Activated CD4-positive, alpha-beta T cell treated with anti-CD3 and anti-CD28 coated beads, Interleukin-2, Interleukin-4, amounts not matched to agents 100 ng/mL and 50 ng/mL, durations not matched to agents 16 hours and 8 hours (primary cell): ENCODE data around the gene MLLT10.
"Not testable (repeated sequence)": the region's sequence is repeated elsewhere in the genome, so short reads cannot be mapped to it uniquely, and the experiment has no call there.

ENCODE experiments used
- DNase-seq: peaks from one replicate; pipeline ENCODE4 v3.0.0-alpha.2; 2020; ENCODE audit warnings: low spot score

MLLT10 gene

GRCh38 chr10:21584834-21585530 is 51.0 kb downstream of the MLLT10 start:
- DNase-seq: no peak

DNA sequence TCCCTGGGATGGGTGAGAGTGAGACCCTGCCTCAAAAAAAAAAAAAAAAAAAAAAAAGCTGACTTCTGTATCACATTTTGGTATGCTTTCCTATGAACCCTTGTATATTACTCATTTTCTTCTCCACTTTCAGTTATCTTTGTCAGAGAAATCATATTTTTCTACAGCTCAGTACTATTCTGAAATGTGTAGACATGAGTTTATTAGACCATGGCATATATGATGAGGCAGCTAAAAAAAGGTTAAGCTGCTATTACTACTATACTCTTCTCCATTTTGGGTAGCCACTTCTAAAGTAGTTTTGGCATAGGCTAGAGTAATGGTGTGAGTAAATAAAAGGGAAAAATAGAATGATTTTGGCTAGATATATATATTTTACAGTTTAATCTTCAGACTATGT is 53.4 kb downstream of the MLLT10 start:
- DNase-seq: no peak

DNA sequence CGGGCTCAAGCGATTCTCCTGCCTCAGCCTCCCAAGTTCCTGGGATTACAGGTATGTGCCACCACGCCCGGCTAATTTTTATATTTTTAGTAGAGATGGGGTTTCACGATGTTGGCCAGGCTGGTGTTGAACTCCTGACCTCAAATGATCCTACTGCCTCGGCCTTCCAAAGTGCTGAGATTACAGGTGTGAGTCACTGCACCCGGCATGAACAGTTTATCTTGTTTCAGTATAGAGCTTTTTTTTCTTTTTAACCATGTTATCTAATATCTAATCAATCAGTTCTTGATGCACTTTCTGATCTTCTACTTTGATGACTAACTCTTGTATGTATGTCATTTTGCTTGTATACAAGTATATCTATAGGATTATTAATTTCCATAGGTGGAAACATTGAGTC is 54.1 kb downstream of the MLLT10 start:
- DNase-seq: peak; percentile 22

DNA sequence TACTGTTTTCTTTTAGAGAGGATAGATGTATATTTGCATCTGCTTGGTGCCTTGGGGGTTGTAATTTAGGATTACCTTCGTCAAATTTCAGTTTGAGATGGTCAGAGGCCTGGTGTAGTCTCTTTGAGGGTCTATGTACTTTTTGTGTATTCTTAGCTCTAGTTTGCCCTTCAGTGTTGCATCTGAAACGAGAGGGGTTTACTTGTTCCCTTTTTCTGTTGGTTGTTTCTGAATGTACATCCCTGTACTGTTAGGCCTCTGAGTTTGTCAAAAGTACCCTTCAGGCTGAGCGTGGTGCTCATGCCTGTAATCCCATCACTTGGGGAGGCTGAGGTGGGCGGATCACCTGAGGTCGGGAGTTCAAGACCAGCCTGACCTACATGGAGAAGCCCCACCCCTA is 60.0 kb downstream of the MLLT10 start:
- no peak for DNase-seq

DNA sequence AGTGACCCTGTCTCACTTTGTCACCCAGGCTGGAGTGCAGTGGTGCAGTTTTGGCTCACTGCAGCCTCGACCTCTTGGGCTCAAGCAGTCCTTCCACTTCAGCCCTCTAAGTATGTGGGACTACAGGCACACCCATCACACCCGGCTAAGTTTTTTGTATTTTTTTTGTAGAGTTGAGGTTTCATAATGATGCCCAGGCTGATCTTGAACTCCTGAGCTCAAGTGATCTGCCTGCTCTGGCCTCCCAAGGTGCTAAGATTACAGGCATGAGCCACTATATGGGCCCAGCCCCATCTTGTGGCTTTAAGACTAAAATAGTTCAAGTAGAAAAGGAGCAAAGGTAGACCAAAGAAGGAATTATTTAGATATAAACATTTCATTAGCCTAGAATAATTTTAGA is 65.5 kb downstream of the MLLT10 start:
- no peak for DNase-seq

DNA sequence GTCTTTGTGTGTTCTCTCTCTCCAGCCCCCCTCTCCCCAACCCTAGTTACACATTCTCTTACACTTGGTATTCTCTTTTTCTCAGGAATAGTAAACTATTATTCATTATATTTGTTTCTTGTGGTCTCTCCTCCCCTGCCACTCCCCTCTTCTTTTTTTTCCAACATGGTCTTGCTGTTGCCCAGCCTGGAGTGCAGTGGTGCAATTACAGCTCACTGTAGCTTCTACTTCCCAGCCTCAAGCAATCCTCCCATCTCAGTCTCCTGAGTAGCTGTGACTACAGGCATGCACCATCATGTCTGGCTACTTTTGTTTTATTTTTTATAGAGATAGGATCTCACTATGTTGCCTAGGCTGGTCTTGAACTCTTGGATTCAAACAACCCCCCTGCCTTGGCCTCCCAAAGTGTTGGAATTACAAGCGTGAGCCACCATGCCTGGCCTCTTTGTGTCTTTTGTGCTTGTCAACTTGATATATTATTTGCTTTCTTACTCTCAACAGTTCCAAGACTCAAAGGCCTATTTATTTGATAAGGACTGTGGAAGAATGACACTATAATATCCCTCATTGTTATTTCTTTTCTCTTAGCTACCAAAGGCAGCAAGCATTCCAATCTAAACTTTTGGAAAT is 66.9 kb downstream of the MLLT10 start:
- no peak for DNase-seq

- no peak for DNase-seq
These were observed 68.3 kb downstream of the MLLT10 start for GRCh38 chr10:21602313-21602712.

- no peak for DNase-seq
These were observed 69.7 kb downstream of the MLLT10 start for GRCh38 chr10:21603721-21604120.

DNA sequence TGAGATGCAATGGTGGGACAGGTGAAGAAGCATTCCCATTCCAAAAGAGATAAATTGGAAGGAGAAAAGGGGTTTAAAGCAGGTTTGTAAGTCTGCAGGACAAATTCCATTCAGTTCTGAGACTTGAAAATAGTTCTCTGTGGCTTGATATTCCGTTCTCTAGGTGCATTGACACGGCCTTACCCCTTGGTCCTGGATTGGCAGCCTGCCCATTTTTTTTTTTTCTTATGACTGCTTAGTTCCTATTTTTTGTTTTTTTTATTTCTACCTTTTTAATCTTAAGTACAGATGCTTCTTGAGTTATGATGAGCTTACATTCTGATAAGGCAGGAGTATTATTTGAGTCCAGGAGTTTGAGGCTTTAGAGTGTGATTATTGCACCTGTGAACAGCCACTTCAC is 70.6 kb downstream of the MLLT10 start:
- no peak for DNase-seq

- DNase-seq: no peak
These were observed 73.9 kb downstream of the MLLT10 start for GRCh38 chr10:21607907-21608306.

DNA sequence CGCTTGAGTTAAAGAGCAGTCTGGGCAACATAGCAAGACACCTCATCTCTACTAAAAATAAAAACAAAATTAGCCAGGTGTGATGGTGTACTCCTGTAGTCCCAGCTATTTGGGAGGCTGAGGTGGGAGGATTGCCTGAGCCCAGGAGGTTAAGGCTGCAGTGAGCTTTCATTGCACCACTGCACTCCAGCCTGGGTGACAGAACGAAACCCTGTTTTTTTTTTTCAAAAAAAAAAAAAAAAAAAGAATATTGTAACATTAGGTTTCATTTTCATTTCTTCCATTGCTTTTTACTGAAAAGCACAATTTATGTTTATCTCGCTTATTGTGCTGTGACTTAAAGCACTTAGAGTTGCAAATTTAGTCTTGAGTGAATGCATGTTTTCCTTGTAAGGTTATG is 80.0 kb downstream of the MLLT10 start:
- no peak for DNase-seq

DNA sequence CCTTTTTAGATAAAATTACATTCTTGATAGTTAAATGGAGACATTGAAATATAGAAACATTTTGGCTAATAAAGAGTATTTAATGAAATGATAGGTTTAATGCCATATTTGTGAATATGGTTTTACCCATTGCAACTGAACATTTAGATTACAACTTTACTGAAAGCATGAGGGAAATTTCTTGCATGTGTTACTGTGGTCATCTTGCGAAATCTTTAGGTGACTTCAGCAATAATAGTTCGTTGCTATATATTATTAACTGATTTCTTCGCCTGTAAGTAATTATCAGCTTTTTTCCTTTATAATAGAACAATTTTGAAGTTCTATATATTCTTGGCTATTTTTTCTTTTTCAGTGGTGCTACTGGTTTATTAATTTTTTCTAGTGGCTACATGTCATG is 83.2 kb downstream of the MLLT10 start:
- no peak for DNase-seq

GRCh38 chr10:21623291-21623690 is 89.3 kb downstream of the MLLT10 start:
- DNase-seq: no peak

DNA sequence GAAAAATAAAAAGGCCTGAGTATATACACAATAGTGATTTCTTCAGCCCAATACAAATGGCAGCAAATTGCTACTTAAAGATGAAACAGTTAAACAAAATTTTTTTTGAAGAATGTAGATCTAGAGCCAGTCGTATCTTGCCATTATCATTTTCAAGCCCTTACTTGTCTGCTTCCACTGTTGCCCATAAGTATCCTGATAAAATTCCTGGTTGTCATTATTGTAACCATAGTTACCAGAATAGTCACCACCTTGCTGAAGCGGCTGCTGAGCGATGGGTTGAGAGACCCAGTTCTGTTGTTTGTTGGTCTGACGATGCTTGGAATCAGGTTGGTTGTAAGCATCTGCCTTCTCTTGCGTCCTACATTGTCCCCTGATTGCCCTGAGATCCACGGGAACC is 90.4 kb downstream of the MLLT10 start:
- not testable (repeated sequence) for DNase-seq

DNA sequence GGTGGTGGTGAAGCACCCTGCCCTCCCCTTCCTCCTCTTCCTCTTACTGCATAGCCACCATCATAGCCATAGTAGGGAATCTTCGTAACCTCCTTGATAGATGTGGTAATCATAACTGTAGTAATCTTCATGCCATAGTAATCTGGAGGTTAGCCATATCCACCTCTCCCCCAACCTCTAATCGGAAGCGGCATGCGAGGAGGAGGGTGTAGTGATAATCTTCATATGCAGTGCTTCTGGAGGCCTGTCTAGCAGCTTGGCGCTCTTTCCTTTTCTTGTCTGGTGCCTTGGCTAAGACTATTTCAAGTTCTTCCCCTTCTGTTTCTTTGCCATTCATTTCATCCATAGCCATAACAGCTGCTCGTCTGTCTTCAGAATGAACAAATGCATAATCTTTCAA is 90.9 kb downstream of the MLLT10 start:
- no peak for DNase-seq

DNA sequence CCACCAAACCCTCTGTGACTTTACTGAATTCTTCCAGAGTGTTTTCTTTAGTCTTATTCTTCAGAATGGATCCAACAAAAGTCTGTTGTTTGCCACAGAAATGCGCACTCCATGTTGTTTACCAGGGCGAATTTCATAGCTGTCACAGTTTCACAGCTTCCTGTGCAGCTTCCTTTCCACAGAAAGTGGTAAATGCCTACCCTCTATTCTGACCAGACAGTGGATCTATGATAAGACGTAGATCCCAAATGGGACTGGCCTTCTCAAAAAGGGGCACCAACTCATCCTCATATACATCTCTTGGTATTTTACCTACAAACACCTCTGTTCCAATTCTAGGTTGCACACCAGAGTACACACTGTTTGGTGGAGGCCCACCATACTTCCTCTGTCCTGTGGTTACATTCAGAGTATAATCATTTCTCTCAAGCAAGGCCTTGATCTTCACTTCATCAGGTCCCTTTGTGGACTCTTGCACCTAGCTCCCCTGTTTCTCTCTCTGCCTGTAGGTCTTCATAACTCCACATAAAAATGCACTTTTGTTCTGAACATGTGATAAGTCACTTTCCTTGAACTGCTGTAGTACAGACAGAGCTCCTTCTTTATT is 91.7 kb downstream of the MLLT10 start:
- no peak for DNase-seq

DNA sequence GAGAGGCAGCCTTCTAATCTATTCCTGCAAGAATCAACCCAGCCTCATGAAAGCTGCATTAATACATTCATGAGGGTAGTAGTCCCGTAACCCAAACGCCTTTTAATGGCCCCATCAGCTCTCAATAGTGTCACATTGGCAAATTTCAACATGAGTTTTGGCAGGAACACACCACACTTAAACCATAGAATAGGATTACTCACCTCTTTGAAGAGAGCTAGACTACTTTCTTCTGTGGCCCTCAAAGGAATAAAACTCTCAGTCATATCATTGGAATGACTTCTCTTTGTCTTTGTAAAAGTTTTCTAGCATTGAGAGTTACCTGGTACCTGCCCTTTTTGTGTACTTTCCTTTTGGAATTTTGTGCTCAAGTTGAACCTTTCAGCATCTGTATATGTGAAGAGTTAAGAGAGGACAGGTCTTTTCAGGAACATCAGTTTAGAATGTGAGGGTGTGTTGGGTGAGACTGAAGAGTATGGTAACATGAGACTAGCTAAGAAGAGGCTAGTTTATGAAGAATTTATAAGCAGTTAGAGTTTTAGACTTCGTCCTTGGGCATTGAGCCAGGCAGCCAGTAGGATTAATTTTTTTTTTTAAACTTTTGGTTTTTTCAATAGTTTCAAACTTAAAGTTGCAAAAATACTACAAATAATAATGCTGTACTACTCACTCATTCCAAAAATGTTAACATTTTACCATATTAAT is 92.6 kb downstream of the MLLT10 start:
- DNase-seq: no peak

DNA sequence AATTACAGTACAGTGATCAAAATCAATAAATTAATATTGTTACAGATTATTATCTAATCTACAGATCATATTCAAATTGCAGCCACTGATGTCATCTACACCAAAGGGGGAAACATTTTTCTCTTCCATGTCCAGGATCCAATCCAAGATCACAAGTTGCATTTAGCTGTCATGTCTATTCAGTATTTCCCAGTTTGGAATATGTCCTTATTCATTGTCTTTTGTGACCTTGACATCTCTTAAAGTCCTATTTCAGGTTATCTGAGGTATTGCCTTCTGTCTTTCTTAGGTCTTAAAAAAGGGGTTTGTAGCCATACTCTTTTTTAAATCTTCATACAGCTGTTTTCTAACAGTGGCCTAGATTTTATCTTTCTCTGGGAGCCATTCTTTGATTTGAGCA is 93.3 kb downstream of the MLLT10 start:
- DNase-seq: no peak

DNA sequence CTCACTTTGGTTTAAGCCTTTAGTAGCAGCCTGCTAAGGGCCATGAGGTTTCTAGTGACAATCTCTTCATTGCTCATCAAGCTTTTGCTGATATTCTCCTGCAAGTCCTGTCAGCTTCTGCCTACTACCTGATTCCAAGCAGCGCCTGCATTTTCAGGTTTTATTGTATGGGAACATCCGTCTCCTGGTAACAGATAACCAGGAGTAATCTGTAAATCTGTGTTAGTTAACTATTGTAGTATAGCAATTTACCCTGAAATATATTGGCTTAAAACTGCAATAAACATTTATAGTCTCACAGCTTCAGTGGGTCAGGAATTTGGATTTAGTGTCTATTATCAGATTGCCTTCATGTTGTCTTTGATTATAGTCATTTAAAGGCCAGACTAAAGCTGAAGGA is 94.0 kb downstream of the MLLT10 start:
- no peak for DNase-seq

DNA sequence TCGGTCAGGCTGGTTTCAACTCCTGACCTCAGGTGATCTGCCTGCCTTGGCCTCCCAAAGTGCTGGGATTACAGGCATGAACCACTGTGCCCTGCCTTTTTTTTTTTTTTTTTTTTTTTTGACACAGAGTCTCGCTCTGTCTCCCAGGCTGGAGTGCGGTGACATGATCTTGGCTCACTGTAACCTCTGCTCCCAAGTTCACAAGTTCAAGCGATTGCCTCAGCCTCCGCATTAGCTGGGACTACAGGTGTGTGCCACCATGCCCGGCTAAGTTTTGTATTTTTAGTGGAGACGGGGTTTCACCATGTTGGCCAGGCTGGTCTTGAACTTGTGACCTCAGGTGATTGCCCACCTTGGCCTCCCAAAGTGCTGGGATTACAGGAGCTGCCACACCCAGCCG is 94.6 kb downstream of the MLLT10 start:
- DNase-seq: not testable (repeated sequence)

- DNase-seq: no peak
These were observed 100.8 kb downstream of the MLLT10 start for GRCh38 chr10:21634599-21635365.

GRCh38 chr10:21637795-21638194 is 103.8 kb downstream of the MLLT10 start:
- no peak for DNase-seq
